Activated CD4-positive, alpha-beta memory T cell treated with anti-CD3 and anti-CD28 coated beads for 36 hours (primary cell): Measurements from ENCODE around the gene ACY1. TPM values are rescaled to one million over a fixed set of nuclear protein-coding genes. Genes with fewer than 3 reads are reported as not detected.

ENCODE experiments used
- CTCF ChIA-PET: fragments of 350-600 bp; sonication (Branson Sonifier 250); formaldehyde crosslinking; loops from one replicate; lab custom pipeline; 2021; ENCODE audit warnings: antibody characterized with exemption, inconsistent platforms; lab: Charles Lee
- POLR2A ChIA-PET: fragments of 350-600 bp; sonication (Branson Sonifier 250); formaldehyde crosslinking; loops from one replicate; lab custom pipeline; 2021; ENCODE audit warnings: antibody characterized with exemption; lab: Charles Lee
- DNase-seq: peaks from one replicate; pipeline ENCODE4 v3.0.0-alpha.2; 2020
- H3K27ac Mint-ChIP-seq: one replicate; pipeline ENCODE4 v1.8.0; 2021; ENCODE audit warnings: mixed read lengths
- H3K27me3 Mint-ChIP-seq: one replicate; pipeline ENCODE4 v1.8.0; 2021; ENCODE audit warnings: mixed read lengths
- H3K36me3 Mint-ChIP-seq: one replicate; pipeline ENCODE4 v1.8.0; 2021; ENCODE audit warnings: mixed read lengths
- H3K4me1 Mint-ChIP-seq: one replicate; pipeline ENCODE4 v1.8.0; 2021; ENCODE audit warnings: low read depth, mixed read lengths
- H3K4me3 Mint-ChIP-seq: one replicate; pipeline ENCODE4 v1.8.0; 2021; ENCODE audit warnings: mild to moderate bottlenecking, mixed read lengths
- H3K9me3 Mint-ChIP-seq: one replicate; pipeline ENCODE4 v1.8.0; 2021; ENCODE audit warnings: mixed read lengths
- intact Hi-C: fragments of 100-400 bp; cut with micrococcal nuclease; formaldehyde crosslinking; loops from one replicate; pipeline ENCODE4 v1.15.1; 2023
- total RNA-seq, 2 experiments: library from RNA; stranded (reverse); gene quantifications; one replicate each; pipeline ENCODE4 v1.2.3, GENCODE V29; 2021

Gene ACY1
- total RNA-seq, 2 experiments from 2014 or later: 53.1 to 59.2 TPM

DNA sequence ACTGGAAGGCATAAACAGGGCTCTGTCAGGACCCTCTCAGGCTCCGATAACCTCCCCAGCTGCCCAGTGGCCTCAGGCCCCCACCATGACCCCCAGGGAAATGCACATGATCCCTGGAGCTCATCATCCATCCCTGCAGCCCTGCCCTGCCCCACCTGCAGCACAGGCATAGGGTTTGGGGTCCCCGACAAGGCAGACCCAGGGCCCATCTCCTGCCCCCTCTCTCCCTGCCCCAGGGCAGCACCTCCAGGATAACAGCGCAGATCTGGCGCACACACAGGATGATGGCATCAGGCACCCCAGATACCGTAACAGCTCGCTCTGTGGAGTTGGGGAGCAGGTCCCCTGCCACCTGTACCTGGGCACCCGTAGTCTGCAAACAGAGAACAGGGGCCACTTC, 23.7 kb upstream of the ACY1 start:
- no peaks in the 10 kb centered on the region for H3K9me3 Mint-ChIP-seq
- intact Hi-C loops: no loop called here
- peaks cover 6% of the 10 kb centered on the region for H3K27me3 Mint-ChIP-seq
- no peak overlapping the region for H3K27ac Mint-ChIP-seq
- ChIA-PET CTCF (interaction anchor here (1.6 kb wide), 1 partner anchor 15 kb away, joined by 6 read pairs; the partner anchor contains the start of genes ABHD14A and ABHD14B), POLR2A (no interaction called here)
- peaks cover 2% of the 10 kb centered on the region for H3K4me1 Mint-ChIP-seq
- H3K36me3 Mint-ChIP-seq: peaks cover 6% of the 10 kb centered on the region
- DNase-seq: no peak
- no peak overlapping the region for H3K4me3 Mint-ChIP-seq

DNA sequence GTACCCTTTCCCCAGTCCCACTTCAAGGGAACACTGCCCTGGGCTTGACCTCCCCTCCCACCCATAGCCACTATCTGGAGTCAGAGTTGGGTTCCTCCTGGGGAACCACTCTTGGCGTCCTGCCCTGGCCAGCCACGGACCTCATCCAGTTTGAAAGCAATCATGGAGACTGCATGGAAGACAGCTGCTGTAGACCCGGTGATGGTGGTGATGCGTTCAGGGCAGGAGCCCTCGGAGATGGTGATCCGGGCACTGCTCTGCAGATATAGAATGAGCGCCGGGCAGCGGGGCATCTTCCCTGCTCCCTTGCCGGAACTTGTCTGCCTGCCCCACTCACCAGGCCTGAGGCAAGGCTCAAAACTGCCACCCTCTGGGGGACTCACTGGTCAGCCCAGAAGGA, 22.9 kb upstream of the ACY1 start:
- H3K36me3 Mint-ChIP-seq: peaks cover 6% of the 10 kb centered on the region
- peaks cover under 1% of the 10 kb centered on the region for H3K27me3 Mint-ChIP-seq
- intact Hi-C loops: no loop called here
- no peak overlapping the region for H3K4me3 Mint-ChIP-seq
- H3K4me1 Mint-ChIP-seq: peaks cover 1% of the 10 kb centered on the region
- H3K9me3 Mint-ChIP-seq: no peaks in the 10 kb centered on the region
- ChIA-PET CTCF (no interaction called here), POLR2A (no interaction called here)
- no peak overlapping the region for H3K27ac Mint-ChIP-seq
- DNase-seq: no peak

DNA sequence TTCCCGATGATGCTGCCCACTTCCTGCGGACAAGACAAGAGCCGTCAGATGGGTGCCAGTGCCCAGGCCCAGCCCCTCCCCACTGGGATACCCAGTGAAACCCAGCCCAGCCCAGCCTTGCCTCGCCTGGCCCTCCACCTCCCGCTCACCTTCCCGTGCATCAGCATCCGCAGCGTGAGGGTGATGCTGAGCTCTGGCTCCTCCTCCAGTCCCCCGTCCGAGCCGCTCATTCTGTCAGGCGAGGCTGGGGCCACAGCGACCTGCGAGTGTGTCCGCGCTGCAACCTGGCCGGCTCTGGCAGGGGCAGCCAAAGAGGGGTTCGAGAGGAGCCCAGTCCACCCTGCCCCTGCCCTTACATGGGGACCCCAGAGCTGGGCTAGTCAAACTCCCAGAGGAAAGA, 22.3 kb upstream of the ACY1 start:
- intact Hi-C loops: no loop called here
- peaks cover 6% of the 10 kb centered on the region for H3K36me3 Mint-ChIP-seq
- no peak overlapping the region for H3K4me3 Mint-ChIP-seq
- H3K9me3 Mint-ChIP-seq: no peaks in the 10 kb centered on the region
- H3K4me1 Mint-ChIP-seq: peaks cover 3% of the 10 kb centered on the region
- POLR2A ChIA-PET: interaction anchor here (0.6 kb wide), 1 partner anchor 378 kb away, joined by 3 read pairs; no protein-coding TSS in a partner anchor
- H3K27ac Mint-ChIP-seq: no peak overlapping the region
- CTCF ChIA-PET: no interaction called here
- no peaks in the 10 kb centered on the region for H3K27me3 Mint-ChIP-seq
- no peak for DNase-seq

DNA sequence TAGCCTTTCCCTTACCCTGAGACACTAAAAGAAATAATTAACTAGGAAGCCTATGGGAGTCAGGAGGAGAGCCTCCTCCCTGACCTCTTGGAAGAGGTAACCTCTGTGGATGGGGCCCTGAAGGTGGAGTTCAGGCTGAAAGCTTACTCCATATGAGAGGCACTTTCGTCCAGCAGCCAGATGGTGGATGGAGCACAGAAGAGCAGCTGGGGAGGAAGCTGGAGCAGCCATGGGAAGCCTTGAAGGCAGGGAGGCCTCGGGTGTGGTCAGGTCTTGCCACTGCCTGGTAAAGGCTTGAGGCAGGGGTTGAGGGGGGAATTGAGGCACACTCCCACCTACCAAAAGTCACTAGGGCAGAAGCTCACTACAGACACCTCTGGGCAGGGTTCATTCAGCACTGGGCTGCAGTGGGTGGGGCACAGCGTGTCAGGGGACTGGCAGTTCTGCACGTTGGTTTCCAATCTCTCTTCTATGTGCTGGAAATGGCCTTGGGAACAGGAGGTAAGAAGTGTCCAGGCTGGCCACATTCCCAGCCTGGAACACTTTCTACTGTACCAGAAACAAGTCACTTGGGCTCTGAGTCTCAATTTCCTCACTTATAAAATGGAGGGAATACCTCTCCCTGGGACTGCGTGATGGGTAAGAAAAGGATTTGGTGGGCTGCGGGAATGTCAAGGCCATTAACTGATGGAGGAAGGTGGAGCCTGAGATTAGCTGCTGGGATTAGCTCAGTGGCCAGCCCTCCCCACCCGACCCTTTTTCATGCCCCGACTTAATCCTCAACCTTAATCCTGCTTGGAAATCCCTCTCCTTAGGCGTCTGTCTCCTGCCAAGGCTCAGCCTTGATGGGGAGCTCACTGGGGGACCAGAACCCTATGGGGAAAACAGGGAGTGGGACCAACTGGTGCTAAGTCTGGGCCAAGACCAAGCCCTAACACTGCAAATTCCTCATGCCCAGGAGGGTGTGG, 21.4 kb upstream of the ACY1 start:
- ChIA-PET CTCF (interaction anchor here (1.3 kb wide), 1 partner anchor 12 kb away, joined by 5 read pairs; the partner anchor contains the start of gene ABHD14B), POLR2A (interaction anchor here (0.6 to 1.1 kb wide), 3 partner anchors 12 to 379 kb away, joined by 3 to 5 read pairs (median 3); partner anchors contain the start of genes ABHD14B and RRP9)
- intact Hi-C loops: no loop called here
- no peak for DNase-seq
- Mint-ChIP-seq H3K27ac (no peak overlapping the region), H3K4me1 (peaks cover 8% of the 10 kb centered on the region), H3K9me3 (no peaks in the 10 kb centered on the region), H3K27me3 (no peaks in the 10 kb centered on the region), H3K4me3 (no peak overlapping the region), H3K36me3 (peaks cover 6% of the 10 kb centered on the region)

DNA sequence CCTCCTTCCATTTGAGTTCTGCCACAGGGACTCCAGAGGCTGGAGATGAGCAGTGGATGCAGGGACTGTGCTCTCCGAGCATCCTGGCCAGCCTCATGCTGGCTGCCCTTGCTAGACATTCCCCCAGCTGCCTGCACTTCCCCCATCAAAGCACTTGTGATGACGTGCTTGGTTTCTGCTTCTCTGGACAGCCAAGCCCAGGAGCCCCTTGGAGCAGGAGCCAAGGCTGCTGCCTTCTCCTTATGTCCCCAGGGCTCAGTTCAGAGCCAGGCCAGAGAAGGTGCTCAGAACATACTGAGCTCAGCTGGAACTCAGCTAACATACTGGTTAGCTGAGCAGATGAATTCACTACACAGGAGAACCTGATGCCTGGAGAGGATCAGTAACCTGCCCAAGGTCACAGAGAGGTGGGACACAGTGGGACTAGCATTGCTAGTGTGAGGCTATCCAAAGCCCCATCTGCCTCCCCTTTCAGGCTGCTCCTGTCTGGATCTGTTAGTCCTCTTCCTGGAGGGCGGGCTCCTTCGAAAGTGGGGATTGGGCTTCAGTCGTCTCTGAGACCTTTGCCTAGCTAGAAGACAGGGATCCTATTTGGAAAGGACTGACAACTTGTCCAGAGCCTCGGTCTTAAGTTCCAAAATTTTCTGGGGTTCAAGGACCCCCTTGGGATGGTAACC, 20.3 kb upstream of the ACY1 start:
- Mint-ChIP-seq H3K4me1 (peaks cover 9% of the 10 kb centered on the region), H3K27ac (no peak overlapping the region), H3K9me3 (no peaks in the 10 kb centered on the region), H3K4me3 (no peak overlapping the region), H3K27me3 (no peaks in the 10 kb centered on the region), H3K36me3 (peaks cover 4% of the 10 kb centered on the region)
- CTCF ChIA-PET: interaction anchor here (1.0 to 2.8 kb wide), 3 partner anchors 11 to 21 kb away, joined by 4 to 18 read pairs (median 5); partner anchors contain the start of genes ABHD14A, ABHD14B and RRP9
- POLR2A ChIA-PET: interaction anchor here (1.1 kb wide), 1 partner anchor 11 kb away, joined by 3 read pairs; the partner anchor contains the start of gene ABHD14B
- intact Hi-C loops: no loop called here
- no peak for DNase-seq

DNA sequence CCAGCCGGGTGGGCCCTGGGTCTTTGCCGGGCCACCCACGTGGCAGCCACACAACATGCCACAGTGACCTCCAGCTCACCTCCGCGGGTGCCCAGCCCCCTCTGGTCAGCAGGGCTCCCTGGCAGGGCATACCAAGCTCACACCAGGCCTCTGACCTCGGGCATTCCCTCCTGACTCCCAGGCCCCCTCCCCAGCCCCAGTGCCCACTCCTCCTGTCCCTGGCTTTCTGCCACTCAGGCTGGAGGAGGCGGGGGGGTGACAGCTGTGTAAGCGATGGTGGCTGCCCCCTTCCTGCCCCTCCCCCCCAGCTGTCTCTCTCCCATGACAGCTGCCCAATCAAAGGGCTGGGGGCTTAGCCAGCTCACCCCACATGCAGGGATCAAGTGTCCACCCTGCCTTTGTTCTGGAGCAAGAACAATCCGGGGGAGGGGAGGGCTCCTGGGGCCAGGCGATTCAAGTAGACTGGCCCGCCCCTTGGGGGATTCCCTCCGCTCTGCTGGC, 19.3 kb upstream of the ACY1 start:
- Mint-ChIP-seq H3K4me1 (peaks cover 12% of the 10 kb centered on the region), H3K9me3 (no peaks in the 10 kb centered on the region), H3K27me3 (no peaks in the 10 kb centered on the region), H3K36me3 (peaks cover 2% of the 10 kb centered on the region), H3K27ac (no peak overlapping the region), H3K4me3 (no peak overlapping the region)
- POLR2A ChIA-PET: no interaction called here
- DNase-seq: no peak
- intact Hi-C loops: no loop called here
- CTCF ChIA-PET: interaction anchor here (1.3 to 2.8 kb wide), 2 partner anchors 10 to 11 kb away, joined by 3 to 18 read pairs; partner anchors contain the start of genes ABHD14A and ABHD14B

DNA sequence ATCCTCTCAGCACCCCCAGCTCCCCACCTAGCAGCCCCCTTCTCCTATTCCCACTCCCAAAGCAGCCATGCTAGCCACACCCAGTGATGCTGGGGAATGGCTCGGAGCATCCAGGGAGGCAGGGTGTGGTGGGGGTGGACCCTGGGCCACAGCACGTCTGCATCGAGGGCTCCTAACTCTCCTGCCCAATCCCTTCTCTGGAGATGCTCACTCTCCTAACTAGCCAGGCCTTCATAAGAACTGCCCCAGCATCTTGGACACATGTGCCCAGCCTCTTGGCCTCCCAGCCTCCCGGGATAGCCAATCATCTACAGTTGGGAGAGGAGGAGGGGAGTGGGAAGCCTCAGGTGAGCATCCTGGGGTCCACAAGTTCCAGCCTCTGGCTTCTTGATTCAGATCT, 18.8 kb upstream of the ACY1 start:
- Mint-ChIP-seq H3K27ac (no peak overlapping the region), H3K4me3 (no peak overlapping the region), H3K4me1 (peaks cover 12% of the 10 kb centered on the region), H3K9me3 (no peaks in the 10 kb centered on the region), H3K36me3 (peaks cover 2% of the 10 kb centered on the region), H3K27me3 (no peaks in the 10 kb centered on the region)
- DNase-seq: no peak
- ChIA-PET POLR2A (interaction anchor here (0.8 to 1.5 kb wide), 2 partner anchors 9 to 31 kb away, joined by 3 to 6 read pairs; partner anchors contain the start of genes ABHD14B and RPL29), CTCF (interaction anchor here (1.3 to 3.9 kb wide), 3 partner anchors 10 to 22 kb away, joined by 3 to 21 read pairs (median 18); partner anchors contain the start of genes ABHD14A, ABHD14B, PARP3 and RRP9)
- intact Hi-C loops: no loop called here

DNA sequence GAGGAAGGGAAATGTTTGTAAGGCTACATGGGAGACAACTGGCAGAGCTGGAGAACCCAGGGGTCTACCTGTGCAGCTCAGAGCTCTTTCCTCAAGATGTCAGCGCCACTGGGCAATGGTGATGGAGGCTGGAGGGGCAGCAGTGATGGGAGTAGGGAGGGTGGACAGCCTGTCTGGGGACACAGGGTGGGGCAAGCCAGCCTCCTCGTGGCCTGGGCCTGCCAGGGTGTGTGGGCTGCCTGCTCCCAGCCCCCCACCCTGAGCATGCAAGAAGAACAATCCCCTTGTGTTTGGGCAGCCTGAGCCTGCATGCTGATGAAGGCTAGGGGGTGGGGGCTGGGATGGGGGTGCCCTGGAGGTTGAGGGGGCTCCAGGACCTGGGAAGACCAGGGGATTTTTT, 17.3 kb upstream of the ACY1 start:
- H3K36me3 Mint-ChIP-seq: peaks cover 1% of the 10 kb centered on the region
- ChIA-PET POLR2A (interaction anchor here (0.6 to 2.2 kb wide), 3 partner anchors 8 to 26 kb away, joined by 3 to 8 read pairs (median 6); partner anchors contain the start of genes ABHD14B and ACY1), CTCF (interaction anchor here (2.8 to 3.9 kb wide), 2 partner anchors 9 to 24 kb away, joined by 18 to 21 read pairs; partner anchors contain the start of genes ABHD14A, ABHD14B, PARP3 and RRP9)
- H3K9me3 Mint-ChIP-seq: no peaks in the 10 kb centered on the region
- intact Hi-C loops: no loop called here
- H3K4me1 Mint-ChIP-seq: peaks cover 15% of the 10 kb centered on the region
- H3K4me3 Mint-ChIP-seq: peak overlapping the region; percentile 77
- no peak for DNase-seq
- H3K27ac Mint-ChIP-seq: no peak overlapping the region
- no peaks in the 10 kb centered on the region for H3K27me3 Mint-ChIP-seq

DNA sequence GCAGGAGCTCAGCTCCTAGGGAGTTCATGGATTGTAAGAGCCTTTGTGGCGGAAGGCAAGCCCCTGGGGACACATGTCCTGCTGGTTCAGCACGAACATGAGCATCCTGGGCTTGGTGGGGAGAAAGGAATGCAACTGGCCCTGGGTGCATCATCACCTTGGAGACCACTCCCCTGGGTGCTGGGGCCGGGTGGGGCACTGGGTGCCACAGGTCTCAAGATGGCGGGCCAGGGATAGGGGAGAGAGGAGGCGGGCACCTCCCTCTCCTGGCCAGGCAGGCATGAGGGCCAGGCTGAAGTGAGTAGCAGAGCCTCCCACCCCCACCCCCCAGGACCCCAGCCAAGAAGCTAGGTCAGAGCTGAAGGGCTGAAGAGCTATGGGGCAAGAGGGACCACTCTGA, 16.8 kb upstream of the ACY1 start:
- ChIA-PET CTCF (interaction anchor here (3.9 kb wide), 1 partner anchor 24 kb away, joined by 21 read pairs; the partner anchor contains the start of genes PARP3 and RRP9), POLR2A (interaction anchor here (0.7 to 2.2 kb wide), 2 partner anchors 16 to 155 kb away, joined by 3 to 8 read pairs; partner anchors contain the start of gene ACY1)
- no peaks in the 10 kb centered on the region for H3K27me3 Mint-ChIP-seq
- H3K4me3 Mint-ChIP-seq: peak overlapping the region; percentile 77
- no peaks in the 10 kb centered on the region for H3K9me3 Mint-ChIP-seq
- peaks cover 18% of the 10 kb centered on the region for H3K4me1 Mint-ChIP-seq
- intact Hi-C loops: no loop called here
- H3K27ac Mint-ChIP-seq: peak overlapping the region; percentile 33
- no peak for DNase-seq
- no peaks in the 10 kb centered on the region for H3K36me3 Mint-ChIP-seq

DNA sequence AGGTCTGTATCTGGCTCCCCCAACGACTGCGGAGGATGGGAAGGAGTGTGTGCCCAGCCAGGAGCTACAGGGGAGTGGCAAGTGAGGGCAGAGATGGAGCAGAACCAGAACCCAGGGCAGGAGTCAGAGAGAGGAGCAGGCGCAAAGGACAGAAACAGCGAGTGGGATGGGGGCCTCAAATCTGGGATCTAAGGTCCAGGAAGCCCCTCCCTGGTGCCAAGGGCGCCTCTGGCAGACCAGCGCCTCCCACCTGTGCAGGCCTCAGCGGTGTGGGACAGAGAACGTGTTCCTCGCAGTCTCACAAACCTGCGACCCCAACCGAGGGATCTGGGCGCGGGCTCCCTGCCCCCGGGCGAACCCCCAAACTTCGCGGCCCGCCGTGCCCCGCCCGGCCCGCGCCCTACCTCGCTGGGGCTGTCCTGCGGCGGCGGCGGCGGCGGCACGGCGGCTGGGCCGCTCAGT, 16.4 kb upstream of the ACY1 start:
- Mint-ChIP-seq H3K36me3 (no peaks in the 10 kb centered on the region), H3K9me3 (no peaks in the 10 kb centered on the region), H3K4me1 (peaks cover 18% of the 10 kb centered on the region), H3K27ac (peak overlapping the region; percentile 33), H3K4me3 (peak overlapping the region; percentile 77), H3K27me3 (no peaks in the 10 kb centered on the region)
- CTCF ChIA-PET: interaction anchor here (3.9 kb wide), 1 partner anchor 25 kb away, joined by 21 read pairs; the partner anchor contains the start of genes PARP3 and RRP9
- no peak for DNase-seq
- POLR2A ChIA-PET: interaction anchor here (0.7 to 2.2 kb wide), 3 partner anchors 16 to 156 kb away, joined by 3 to 8 read pairs (median 3); partner anchors contain the start of gene ACY1
- intact Hi-C loops: no loop called here
